H1 (cell line): ENCODE data around the gene DLK1. TPM values are rescaled to one million over a fixed set of nuclear protein-coding genes. Genes with fewer than 3 reads are reported as not detected.

Experiments used
- CTCF ChIA-PET: fragments of 300-600 bp; sonication (Branson Sonifier 250); formaldehyde crosslinking; loops from one replicate; lab custom pipeline; 2021; ENCODE audit not compliant: partially characterized antibody; lab: Charles Lee
- POLR2A ChIA-PET: fragments of 300-600 bp; sonication (Branson Sonifier 250); formaldehyde crosslinking; loops from one replicate; lab custom pipeline; 2021; ENCODE audit warnings: inconsistent platforms; ENCODE audit not compliant: partially characterized antibody; lab: Charles Lee
- DNase-seq, 2 experiments: peaks; one replicate each; pipeline versions ENCODE4 v3.0.0 to v3.0.0-alpha.2; 2010 to 2022; ENCODE audit warnings: low spot score in 2 of 2, low read depth in 1 of 2, mixed read lengths in 1 of 2
- FAIRE-seq: peaks from 2 replicates; lab custom pipeline; 2011; peaks lifted over from hg19 to GRCh38; lab: Jason Lieb, UNC
- H2AFZ ChIP-seq: 2 replicates; pipeline ENCODE4 v1.8.1; 2012; ENCODE audit warnings: low read length, inconsistent platforms
- H2AK5ac ChIP-seq: 2 replicates; pipeline ENCODE4 v1.6.1; 2013; ENCODE audit warnings: low read depth, low read length
- H2BK120ac ChIP-seq: replicated peaks from 2 replicates; pipeline ENCODE3; 2013; ENCODE audit warnings: low read depth, low read length, inconsistent platforms
- H2BK12ac ChIP-seq: 2 replicates; pipeline ENCODE4 v1.6.1; 2013; ENCODE audit warnings: low read depth, low read length
- H2BK15ac ChIP-seq: 2 replicates; pipeline ENCODE4 v1.6.1; 2013; ENCODE audit warnings: low read length
- H2BK20ac ChIP-seq: 2 replicates; pipeline ENCODE4 v1.6.1; 2013; ENCODE audit warnings: low read length
- H2BK5ac ChIP-seq: 2 replicates; pipeline ENCODE4 v1.6.1; 2013; ENCODE audit warnings: low read depth, low read length
- H3K14ac ChIP-seq: 2 replicates; pipeline ENCODE4 v1.6.1; 2013; ENCODE audit warnings: inconsistent platforms; ENCODE audit not compliant: insufficient read length
- H3K18ac ChIP-seq: 2 replicates; pipeline ENCODE4 v1.6.1; 2013; ENCODE audit warnings: low read length; ENCODE audit errors: extremely low read depth
- H3K23ac ChIP-seq: 2 replicates; pipeline ENCODE4 v1.6.1; 2013; ENCODE audit warnings: inconsistent platforms; ENCODE audit not compliant: insufficient read length
- H3K23me2 ChIP-seq: 2 replicates; pipeline ENCODE4 v1.6.1; 2013; ENCODE audit warnings: low read depth, low read length
- H3K27ac ChIP-seq: 2 replicates; pipeline ENCODE4 v1.6.1; 2011; ENCODE audit warnings: low read depth, low read length, inconsistent platforms
- H3K27me3 ChIP-seq, 4 experiments: replicated peaks in 1 of 4; 1 replicate in 1 of 4; 2 replicates in 3 of 4; pipeline versions ENCODE4 v1.6.1 to v1.8.1; 2011 to 2013; ENCODE audit warnings: low read length in 3 of 4, mild to moderate bottlenecking in 3 of 4, inconsistent platforms in 2 of 4, mixed read lengths in 2 of 4, moderate library complexity in 1 of 4; ENCODE audit not compliant: control insufficient read depth in 3 of 4, insufficient read depth in 3 of 4; ENCODE audit errors: extremely low read depth in 1 of 4
- H3K36me3 ChIP-seq, 4 experiments: 2 replicates each; pipeline versions ENCODE4 v1.6.1 to v1.8.1; 2011 to 2013; ENCODE audit warnings: mild to moderate bottlenecking in 4 of 4, low read length in 3 of 4, moderate library complexity in 2 of 4, control low read depth in 1 of 4, inconsistent platforms in 1 of 4; ENCODE audit not compliant: insufficient read depth in 4 of 4, control insufficient read depth in 2 of 4
- H3K4ac ChIP-seq: replicated peaks from 2 replicates; pipeline ENCODE3; 2013; ENCODE audit warnings: low read length, low read depth, mixed read lengths, inconsistent platforms; ENCODE audit not compliant: insufficient read length
- H3K4me1 ChIP-seq, 4 experiments: replicated peaks in 1 of 4; 1 replicate in 1 of 4; 2 replicates in 3 of 4; pipeline versions ENCODE4 v1.6.1 to v1.8.1; 2011 to 2013; ENCODE audit warnings: low read length in 3 of 4, inconsistent platforms in 2 of 4, mixed read lengths in 1 of 4; ENCODE audit not compliant: insufficient read depth in 4 of 4, control insufficient read depth in 3 of 4
- H3K4me2 ChIP-seq, 2 experiments: 2 replicates each; pipeline versions ENCODE4 v1.6.1 to v1.8.1; 2011 to 2013; ENCODE audit warnings: low read depth in 2 of 2, low read length in 2 of 2, control low read depth in 1 of 2, inconsistent platforms in 1 of 2, mild to moderate bottlenecking in 1 of 2; ENCODE audit not compliant: insufficient read depth in 1 of 2
- H3K4me3 ChIP-seq, 4 experiments: fragments of 200-600, 300-600 bp in 1 of 4; sonication (generic), shearing (Covaris generic), sonication (Bioruptor Twin) in 1 of 4; 2 replicates each; pipeline versions ENCODE4 v1.5.1 to v1.8.1; 2011 to 2016; ENCODE audit warnings: low read length in 4 of 4, low read depth in 3 of 4, control low read depth in 2 of 4, inconsistent platforms in 2 of 4, mild to moderate bottlenecking in 2 of 4, mixed read lengths in 1 of 4, moderate library complexity in 1 of 4; ENCODE audit not compliant: insufficient read depth in 2 of 4; ENCODE audit errors: extremely low read depth in 1 of 4
- H3K56ac ChIP-seq: replicated peaks from 2 replicates; pipeline ENCODE3; 2013; ENCODE audit warnings: low read depth, mild to moderate bottlenecking, mixed read lengths, low read length, inconsistent platforms; ENCODE audit not compliant: insufficient read length
- H3K79me1 ChIP-seq: 2 replicates; pipeline ENCODE4 v1.6.1; 2013; ENCODE audit warnings: low read depth, low read length, control low read depth
- H3K79me2 ChIP-seq, 2 experiments: 2 replicates each; pipeline versions ENCODE4 v1.6.1 to v1.8.1; 2012 to 2013; ENCODE audit warnings: low read length in 2 of 2, mild to moderate bottlenecking in 2 of 2, inconsistent platforms in 1 of 2; ENCODE audit not compliant: insufficient read depth in 2 of 2, control insufficient read depth in 1 of 2
- H3K9ac ChIP-seq, 4 experiments: replicated peaks in 1 of 4; 1 replicate in 1 of 4; 2 replicates in 3 of 4; pipeline versions ENCODE4 v1.6.1 to v1.8.1; 2011 to 2013; ENCODE audit warnings: low read depth in 3 of 4, low read length in 3 of 4, control low read depth in 2 of 4, mild to moderate bottlenecking in 2 of 4, moderate library complexity in 2 of 4, inconsistent platforms in 1 of 4; ENCODE audit errors: extremely low read depth in 1 of 4
- H3K9me3 ChIP-seq, 2 experiments: 2 replicates each; pipeline versions ENCODE4 v1.6.1 to v1.8.1; 2012 to 2013; ENCODE audit warnings: mild to moderate bottlenecking in 2 of 2, moderate library complexity in 2 of 2, control low read depth in 1 of 2, inconsistent platforms in 1 of 2, low read depth in 1 of 2, low read length in 1 of 2, mixed read lengths in 1 of 2; ENCODE audit not compliant: insufficient read depth in 2 of 2
- H4K20me1 ChIP-seq, 2 experiments: replicated peaks in 1 of 2; 2 replicates each; pipeline versions ENCODE3 to v1.8.1; 2011 to 2013; ENCODE audit warnings: inconsistent platforms in 2 of 2, low read length in 2 of 2, mild to moderate bottlenecking in 1 of 2; ENCODE audit not compliant: insufficient read depth in 2 of 2, control insufficient read depth in 1 of 2
- H4K5ac ChIP-seq: 2 replicates; pipeline ENCODE4 v1.6.1; 2013; ENCODE audit warnings: low read length, low read depth, mixed read lengths, inconsistent platforms; ENCODE audit not compliant: insufficient read length
- H4K8ac ChIP-seq: 2 replicates; pipeline ENCODE4 v1.8.0; 2013; ENCODE audit warnings: mild to moderate bottlenecking, moderate library complexity, low read length, inconsistent platforms; ENCODE audit not compliant: insufficient read depth; ENCODE audit errors: extremely low read depth
- H4K91ac ChIP-seq: replicated peaks from 2 replicates; pipeline ENCODE3; 2013; ENCODE audit warnings: low read length, mixed read lengths, inconsistent platforms; ENCODE audit not compliant: insufficient read length
- BACH1 ChIP-seq: IDR thresholded peaks from 2 replicates; pipeline ENCODE4 v1.6.1; 2012; ENCODE audit warnings: low read length, improper control_type of control experiment
- BRCA1 ChIP-seq: IDR thresholded peaks from 2 replicates; pipeline ENCODE4 v1.6.1; 2012; ENCODE audit warnings: low read depth, low read length, improper control_type of control experiment
- CTBP2 ChIP-seq: IDR thresholded peaks from 2 replicates; pipeline ENCODE4 v1.7.0; 2011; ENCODE audit warnings: borderline replicate concordance, mild to moderate bottlenecking, moderate library complexity, mixed read lengths, low read length; ENCODE audit not compliant: insufficient read depth, insufficient read length
- JUND ChIP-seq: IDR thresholded peaks from 2 replicates; pipeline ENCODE4 v1.6.1; 2011; ENCODE audit warnings: mild to moderate bottlenecking, improper control_type of control experiment, low read length
- KDM5A ChIP-seq: fragments of 200-600 bp; IDR thresholded peaks from 2 replicates; pipeline ENCODE4 v1.7.1; 2012; ENCODE audit warnings: mild to moderate bottlenecking, low read length, inconsistent platforms, mixed read lengths
- POU5F1 ChIP-seq: IDR thresholded peaks from 2 replicates; pipeline ENCODE4 v1.6.1; 2011; ENCODE audit warnings: low read depth, mild to moderate bottlenecking, low read length, moderate library complexity
- SAP30 ChIP-seq: fragments of 300-600 bp; sonication (generic); IDR thresholded peaks from 2 replicates; pipeline ENCODE4 v1.7.1; 2012; ENCODE audit warnings: low read length, moderate library complexity, mild to moderate bottlenecking, inconsistent platforms; ENCODE audit not compliant: insufficient read depth, insufficient replicate concordance
- SP2 ChIP-seq: IDR thresholded peaks from 2 replicates; pipeline ENCODE4 v1.6.1; 2012; ENCODE audit warnings: mild to moderate bottlenecking, low read length, inconsistent platforms
- WGBS, 2 experiments: shearing (Covaris generic) in 1 of 2; methylation state at CpG; one replicate each; pipeline versions ENCODE4 v1.1.6 to v1.1.7; 2013 to 2015; ENCODE audit warnings: low lambda C conversion rate in 2 of 2, mixed read lengths in 2 of 2, inconsistent platforms in 1 of 2, low coverage in 1 of 2, missing lambda C conversion rate in 1 of 2; ENCODE audit not compliant: insufficient replicate concordance in 2 of 2, insufficient coverage in 1 of 2, insufficient read length in 1 of 2; ENCODE audit errors: extremely low coverage in 1 of 2, missing lambda C conversion rate in 1 of 2; 5-methylcytosine and 5-hydroxymethylcytosine counted together
- polyA plus RNA-seq, 7 experiments: library from polyadenylated mRNA; depleted of rRNA in 3 of 7; stranded (reverse) in 5 of 7; unstranded in 2 of 7; fragments of >200 nt in 5 of 7; fragments of 200-250 nt in 2 of 7; gene quantifications; 1 replicate in 5 of 7; 2 replicates in 1 of 7; 4 replicates in 1 of 7; pipeline versions ENCODE4 v1.2.1 to v1.2.3, GENCODE V29; 2011 to 2013; ENCODE audit warnings: missing spikeins in 2 of 7, mixed read lengths in 2 of 7
- total RNA-seq: library from RNA; stranded (reverse); fragmentation: NEBNext Ultra II Directional; extraction: Animal tissue kit (Norgen Biotek cat#: 25700); gene quantifications from 2 replicates; pipeline ENCODE4 v1.2.1, GENCODE V29; 2021
- TF ChIP-seq, protein P1 (sequence below): IDR thresholded peaks from 2 replicates; pipeline ENCODE4 v1.6.1; 2012; ENCODE audit warnings: inconsistent platforms
- TF ChIP-seq, protein P2 (sequence below): IDR thresholded peaks from 2 replicates; pipeline ENCODE4 v1.6.1; 2012; ENCODE audit warnings: inconsistent platforms
- TF ChIP-seq, protein P3 (sequence below): IDR thresholded peaks from 2 replicates; pipeline ENCODE4 v1.6.1; 2011; ENCODE audit warnings: low read length, improper control_type of control experiment

DLK1 gene
- total and polyA plus RNA-seq, 2 of the 8 experiments (the other 6 are each of a cell fraction or from before 2014, with no cell fraction given) = 1.3 to 2.4 TPM

DNA sequence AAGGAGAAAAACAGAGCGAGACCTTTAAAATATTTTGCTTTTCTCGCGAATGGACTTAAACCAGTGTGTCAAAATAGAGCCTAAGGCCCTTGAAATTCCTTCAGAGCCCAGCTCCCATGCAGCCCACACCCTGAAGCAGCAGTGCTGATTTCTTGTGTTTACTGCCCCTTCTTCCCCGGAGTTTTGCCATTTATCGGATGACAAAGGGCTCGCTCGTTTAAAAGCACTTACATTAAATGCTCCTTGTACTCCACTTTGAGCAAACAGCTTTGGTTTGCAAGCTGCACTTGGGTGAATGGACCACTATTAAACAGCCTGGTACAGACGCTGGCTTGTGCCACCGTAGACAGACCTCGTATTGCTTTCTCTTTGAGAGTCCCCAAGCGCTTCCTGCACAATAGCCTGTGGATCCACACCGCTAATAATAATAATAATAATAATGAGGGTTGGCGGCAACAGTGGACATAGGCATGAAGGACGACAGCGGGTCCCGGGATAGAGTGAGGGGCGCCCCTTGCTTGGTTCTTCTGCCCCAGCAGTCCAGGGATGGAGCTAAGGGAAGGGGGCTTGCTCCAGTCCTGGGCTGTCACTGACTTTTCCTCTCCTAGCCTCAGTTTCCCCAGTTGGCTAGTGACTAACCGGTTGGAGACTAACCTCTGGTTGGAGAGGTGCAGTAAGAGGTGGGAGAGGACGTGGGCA, 6.6 kb downstream of the DLK1 start:
- Histone ChIP-seq H3K9ac (no peak overlapping the region), H2AK5ac (no peak overlapping the region), H2BK20ac (no peak overlapping the region), H3K23ac (no peak overlapping the region), H3K4me2 (no peak overlapping the region), H3K4me1 (peaks cover 0 to 11% (median 4%) of the 10 kb centered on the region in 4 experiments; a peak in 4 of 7 replicates), H4K5ac (no peak overlapping the region), H2BK5ac (no peak overlapping the region), H3K18ac (no peak overlapping the region), H2BK15ac (no peak overlapping the region), H3K79me2 (no peaks in the 10 kb centered on the region), H3K4ac (no peak overlapping the region), H4K20me1 (no peaks in the 10 kb centered on the region), H3K79me1 (no peaks in the 10 kb centered on the region), H3K27me3 (peaks cover 0 to 15% (median 10%) of the 10 kb centered on the region in 4 experiments; a peak in 6 of 7 replicates), H3K9me3 (no peaks in the 10 kb centered on the region), H3K14ac (no peak overlapping the region), H2BK12ac (no peak overlapping the region), H2BK120ac (no peak overlapping the region), H3K56ac (no peak overlapping the region), H3K23me2 (no peaks in the 10 kb centered on the region), H3K4me3 (no peak overlapping the region), H2AFZ (no peak overlapping the region), H4K8ac (no peak overlapping the region), H4K91ac (no peak overlapping the region), H3K27ac (no peak overlapping the region), H3K36me3 (no peaks in the 10 kb centered on the region)
- CTCF ChIA-PET = interaction anchor here (0.6 to 2.2 kb wide), 8 partner anchors 18 to 263 kb away, joined by 3 to 7 read pairs (median 3); no protein-coding TSS in a partner anchor
- 88% methylated on average over 18 of the region's 19 CpGs; no CpG with 5 or more reads in 1 of the 2 experiments for WGBS, 2 experiments
- FAIRE-seq = no peak
- no peak for DNase-seq
- POLR2A ChIA-PET = no interaction called here
- TF ChIP-seq KDM5A = no peak
- TF ChIP-seq, protein P1, sequence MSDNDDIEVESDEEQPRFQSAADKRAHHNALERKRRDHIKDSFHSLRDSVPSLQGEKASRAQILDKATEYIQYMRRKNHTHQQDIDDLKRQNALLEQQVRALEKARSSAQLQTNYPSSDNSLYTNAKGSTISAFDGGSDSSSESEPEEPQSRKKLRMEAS = no peak
- TF ChIP-seq CTBP2 = no peak
- no peak for TF ChIP-seq BACH1
- TF ChIP-seq, protein P2, sequence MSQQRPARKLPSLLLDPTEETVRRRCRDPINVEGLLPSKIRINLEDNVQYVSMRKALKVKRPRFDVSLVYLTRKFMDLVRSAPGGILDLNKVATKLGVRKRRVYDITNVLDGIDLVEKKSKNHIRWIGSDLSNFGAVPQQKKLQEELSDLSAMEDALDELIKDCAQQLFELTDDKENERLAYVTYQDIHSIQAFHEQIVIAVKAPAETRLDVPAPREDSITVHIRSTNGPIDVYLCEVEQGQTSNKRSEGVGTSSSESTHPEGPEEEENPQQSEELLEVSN = no peak
- TF ChIP-seq JUND = no peak
- no peak for TF ChIP-seq SP2
- TF ChIP-seq, protein P3, sequence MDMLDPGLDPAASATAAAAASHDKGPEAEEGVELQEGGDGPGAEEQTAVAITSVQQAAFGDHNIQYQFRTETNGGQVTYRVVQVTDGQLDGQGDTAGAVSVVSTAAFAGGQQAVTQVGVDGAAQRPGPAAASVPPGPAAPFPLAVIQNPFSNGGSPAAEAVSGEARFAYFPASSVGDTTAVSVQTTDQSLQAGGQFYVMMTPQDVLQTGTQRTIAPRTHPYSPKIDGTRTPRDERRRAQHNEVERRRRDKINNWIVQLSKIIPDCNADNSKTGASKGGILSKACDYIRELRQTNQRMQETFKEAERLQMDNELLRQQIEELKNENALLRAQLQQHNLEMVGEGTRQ = no peak
- no peak for TF ChIP-seq SAP30
- no peak for TF ChIP-seq BRCA1
- TF ChIP-seq POU5F1 = no peak
